GM18498 (cell line): ENCODE data around the gene STAT1.

Experiments
- ATAC-seq: cut with Tn5 transposase; IDR thresholded peaks from one replicate; pipeline ENCODE4 v1.9.1; 2021; ENCODE audit warnings: mild to moderate bottlenecking, moderate library complexity; ENCODE audit not compliant: unreplicated experiment

STAT1 gene

DNA sequence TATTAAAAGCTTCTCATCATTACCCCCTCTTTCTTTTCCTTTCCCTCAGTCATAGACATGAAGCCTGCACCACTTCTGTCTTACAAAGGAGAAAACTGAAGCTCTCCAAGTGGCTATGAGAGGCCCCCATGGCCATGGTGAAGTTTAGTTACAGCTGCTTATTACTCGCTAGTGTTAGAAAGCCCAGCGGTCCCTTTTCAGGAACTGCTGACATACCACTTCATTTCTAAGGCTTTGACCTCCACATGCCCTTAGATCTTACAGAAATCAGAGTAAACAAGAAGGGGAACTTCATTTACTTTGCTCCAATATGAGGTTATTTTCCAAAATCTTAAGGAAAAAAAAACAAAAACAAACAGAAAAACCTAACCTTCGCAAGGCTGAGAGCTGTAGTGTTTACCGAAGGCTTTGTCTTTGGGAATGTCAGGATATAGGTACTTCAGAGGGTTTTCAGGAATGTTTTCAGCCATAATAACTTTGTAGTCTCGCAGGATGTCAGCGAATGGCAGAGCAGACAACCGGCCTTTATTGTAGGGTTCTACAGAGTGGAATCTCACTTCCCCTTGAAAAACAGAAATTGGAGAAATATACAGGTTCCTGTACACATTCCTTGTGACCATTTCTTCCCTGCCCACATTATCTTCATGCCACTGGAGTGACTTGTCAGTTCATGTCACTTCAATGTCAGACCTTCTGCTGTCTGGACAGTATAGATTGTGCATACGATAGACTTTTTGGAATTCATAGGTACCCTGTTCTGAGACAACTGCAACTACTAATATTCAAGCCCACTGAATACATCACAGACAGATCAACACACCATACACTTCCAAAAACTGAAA lies 18.8 kb upstream of the STAT1 start:
- no peak for ATAC-seq

DNA sequence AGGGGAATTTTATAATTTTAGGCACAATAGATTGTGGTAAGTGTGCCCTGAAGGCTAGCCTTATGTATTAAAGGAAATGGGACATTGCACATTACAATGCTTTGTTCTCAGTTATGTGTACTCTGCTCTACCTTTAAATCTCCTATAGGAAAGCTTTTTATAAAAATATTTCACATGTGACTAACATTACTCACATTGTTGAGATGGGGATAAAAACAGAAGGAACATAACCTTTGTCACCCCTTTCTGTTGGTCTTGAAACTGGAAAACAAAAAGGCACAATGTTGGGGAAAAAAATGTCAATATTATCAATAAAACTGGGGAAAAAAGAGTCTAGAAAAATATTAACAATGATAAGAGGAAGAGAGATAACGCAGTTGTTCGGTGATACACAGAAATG lies 17.3 kb upstream of the STAT1 start:
- no peak for ATAC-seq

DNA sequence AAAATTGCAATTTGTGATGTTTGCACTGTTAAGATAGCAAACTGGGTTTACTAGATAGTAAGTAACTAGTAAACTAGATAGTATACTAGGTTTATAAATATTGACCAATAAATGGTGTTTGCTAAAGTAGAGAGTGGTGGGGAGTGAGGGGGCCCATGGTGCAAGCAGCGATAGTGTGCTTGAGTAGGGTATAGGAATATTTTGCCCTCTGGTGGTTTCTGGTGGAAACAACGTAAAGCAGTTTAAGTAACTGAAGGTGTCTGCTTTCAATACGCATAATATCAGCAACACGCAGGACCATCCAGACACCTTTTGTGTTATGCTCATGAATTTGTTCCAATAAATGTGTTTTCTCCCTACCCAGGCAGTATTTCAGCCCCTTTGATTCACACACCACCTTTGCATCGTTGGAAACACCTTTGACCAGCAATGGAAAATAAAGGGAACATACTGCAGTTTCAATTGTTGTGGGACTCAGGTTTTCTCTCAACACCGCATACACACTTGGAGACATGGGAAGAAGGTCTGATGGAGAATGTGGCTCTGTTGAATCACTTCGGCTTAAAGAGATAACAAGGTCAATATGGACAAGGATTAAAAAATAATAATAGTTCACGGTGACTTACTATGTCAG lies 16.7 kb upstream of the STAT1 start:
- ATAC-seq = peak; percentile 94

DNA sequence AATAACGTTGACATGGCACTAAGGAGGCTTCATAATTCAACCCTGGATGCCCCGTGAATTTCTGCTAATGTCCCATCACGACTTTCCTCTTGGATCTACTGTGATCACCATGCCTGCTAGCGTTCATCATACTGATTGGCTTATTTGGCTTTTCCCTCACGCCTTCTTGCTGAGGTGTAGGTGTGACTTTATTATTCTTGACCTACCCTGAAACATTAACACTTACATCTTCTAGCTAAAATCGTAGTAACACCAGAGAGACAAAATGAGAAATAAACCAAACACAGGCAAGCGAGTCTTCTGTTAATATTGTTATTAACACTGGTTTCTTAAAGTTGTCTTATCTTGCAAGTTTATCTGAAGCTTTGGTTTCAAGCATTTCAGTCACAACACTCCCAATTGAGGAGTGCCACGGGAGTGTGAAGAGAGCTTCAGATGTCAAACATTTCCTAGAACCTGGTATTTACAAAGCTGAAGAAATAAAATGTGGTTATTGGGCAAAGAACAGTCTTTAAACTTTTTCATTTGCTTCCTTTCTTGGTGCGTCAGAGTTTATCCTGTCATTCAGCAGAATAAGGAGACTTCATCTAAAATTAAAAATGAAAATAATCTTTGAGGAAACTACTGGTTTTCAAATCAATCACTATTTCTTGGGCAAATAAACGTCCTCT lies 15.4 kb upstream of the STAT1 start:
- no peak for ATAC-seq

DNA sequence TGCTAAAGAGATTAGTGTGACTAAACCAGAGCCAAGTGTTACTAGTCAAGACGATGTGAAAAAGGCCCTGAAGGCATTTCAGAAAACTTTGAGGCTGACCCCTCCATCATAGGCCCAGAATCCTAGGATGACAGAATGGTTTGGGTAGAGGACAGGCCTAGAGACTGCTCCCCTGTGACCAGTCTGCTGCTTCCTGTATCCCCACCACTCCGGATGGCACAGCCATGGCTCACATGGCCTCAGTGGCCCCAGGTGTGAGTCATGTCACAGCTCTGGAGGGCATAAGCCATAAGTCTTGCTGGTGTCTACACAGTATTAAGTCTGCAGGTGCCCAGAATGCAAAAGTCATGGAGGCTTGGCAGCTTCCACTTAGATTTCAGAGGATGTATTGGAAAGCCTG lies 12.4 kb upstream of the STAT1 start:
- ATAC-seq = no peak

DNA sequence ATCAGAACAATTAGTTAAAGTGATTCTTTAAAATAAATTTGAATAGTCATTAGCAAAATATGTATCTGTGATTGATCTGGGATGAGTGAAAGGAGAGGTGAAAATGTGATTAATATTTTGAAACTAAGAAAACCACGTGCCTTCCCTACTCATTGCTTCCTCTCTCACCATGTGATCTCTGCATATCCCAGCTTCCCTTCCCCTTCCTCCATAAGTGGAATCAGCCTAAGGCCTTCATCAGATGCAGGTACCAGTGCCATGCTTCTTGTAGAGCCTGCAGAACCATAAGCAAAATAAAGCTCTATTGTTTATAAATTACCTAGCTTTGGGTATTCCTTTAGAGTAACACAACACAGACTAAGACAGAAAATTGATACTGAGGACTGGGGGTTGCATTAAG lies 11.2 kb upstream of the STAT1 start:
- ATAC-seq = no peak

DNA sequence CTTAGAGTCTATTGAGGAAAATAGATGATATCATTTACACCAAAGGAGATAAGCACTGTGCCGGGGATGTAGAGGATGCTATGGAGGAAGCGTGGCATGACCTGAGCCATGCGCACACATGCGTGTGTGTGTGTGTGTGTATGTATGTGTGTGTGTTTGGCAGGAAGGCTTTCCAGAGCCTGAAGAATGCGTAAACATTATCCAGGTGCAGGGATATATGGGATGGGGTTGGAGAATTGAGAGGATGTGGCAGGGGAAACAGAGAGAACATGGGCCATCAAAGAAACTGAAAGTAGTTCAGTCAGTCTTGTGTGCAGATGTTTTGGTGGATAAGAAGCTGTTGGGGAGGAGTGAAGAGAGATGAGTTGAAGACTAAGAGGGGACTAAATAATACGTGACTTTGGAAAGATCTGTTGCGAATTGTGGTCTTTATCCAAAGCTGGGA lies 9.3 kb upstream of the STAT1 start:
- ATAC-seq = no peak

DNA sequence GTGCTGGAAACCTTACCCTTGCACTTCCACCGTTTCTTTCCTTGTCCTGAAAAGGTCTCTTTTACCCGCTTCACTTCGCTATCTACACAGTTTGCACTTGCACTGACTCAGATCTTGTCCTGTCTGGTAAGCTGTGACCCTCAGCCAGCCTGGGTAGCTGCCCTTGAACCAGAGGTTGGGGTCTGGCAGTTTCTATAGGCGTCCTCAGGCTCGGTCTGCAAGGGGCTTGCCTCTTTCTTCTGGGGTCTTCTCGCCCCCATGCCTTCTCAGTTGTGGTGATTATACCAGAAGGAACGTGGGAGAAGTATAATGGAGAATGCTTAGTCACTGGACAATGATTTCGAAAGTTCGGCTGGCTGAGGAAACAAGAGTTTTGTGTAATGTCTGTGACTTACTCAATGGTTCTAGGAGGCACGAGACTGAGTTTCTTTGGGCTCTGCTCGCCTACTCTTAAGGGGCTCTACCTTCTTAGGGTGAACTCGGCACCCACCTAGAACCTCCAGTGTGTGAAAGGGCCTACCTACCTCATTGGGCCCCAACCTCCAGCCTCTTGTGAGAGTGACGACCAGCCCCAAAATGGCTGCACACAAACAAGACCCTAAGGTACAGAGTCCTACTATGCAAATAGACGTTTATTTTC lies 6.9 kb upstream of the STAT1 start:
- peak; percentile 25 for ATAC-seq

DNA sequence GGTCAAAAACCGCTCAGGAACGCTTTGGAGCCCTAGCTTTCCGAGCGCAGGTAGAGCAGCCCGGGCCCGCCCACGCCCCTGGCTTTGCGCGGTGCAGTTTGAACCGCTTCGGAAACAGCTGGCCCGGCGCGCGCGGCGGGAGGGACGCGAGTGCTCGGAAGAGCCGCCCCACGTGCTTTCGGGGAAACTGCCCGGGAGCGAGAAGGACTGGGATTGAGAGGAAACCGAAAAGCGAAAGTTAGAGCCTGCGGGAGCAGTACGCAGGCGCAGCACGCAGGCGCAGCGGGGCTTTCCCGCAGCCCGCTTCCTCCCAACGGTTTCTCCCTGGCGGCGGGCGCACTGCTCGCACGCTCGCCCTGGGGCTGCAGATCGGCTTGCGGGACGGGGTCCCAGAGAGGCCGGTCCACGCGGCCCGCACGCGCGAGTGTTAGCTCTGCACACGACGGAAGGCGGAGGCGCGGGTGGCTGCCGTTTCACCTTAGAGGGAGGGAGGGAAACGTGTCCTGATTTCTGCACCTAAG lies 6.3 kb upstream of the STAT1 start:
- peak; percentile 76 for ATAC-seq

DNA sequence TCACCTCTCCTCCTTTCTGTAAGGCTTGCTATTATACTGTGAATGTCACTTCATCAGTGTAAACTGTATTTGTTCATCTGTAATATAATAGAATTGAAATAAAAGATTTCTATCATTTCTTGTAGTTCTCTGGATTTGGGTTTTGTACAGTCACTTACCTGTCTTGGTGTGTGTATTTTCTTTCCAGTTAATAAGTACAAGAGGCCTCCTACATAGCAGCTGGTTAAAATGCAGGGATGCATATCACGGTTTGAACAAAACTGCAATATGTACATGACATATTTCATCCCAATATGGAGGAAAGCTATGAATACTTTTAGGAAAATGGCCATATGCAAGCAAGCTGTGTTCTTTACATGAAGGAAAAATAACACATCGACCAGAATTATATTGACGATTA lies 5.4 kb upstream of the STAT1 start:
- ATAC-seq = no peak

DNA sequence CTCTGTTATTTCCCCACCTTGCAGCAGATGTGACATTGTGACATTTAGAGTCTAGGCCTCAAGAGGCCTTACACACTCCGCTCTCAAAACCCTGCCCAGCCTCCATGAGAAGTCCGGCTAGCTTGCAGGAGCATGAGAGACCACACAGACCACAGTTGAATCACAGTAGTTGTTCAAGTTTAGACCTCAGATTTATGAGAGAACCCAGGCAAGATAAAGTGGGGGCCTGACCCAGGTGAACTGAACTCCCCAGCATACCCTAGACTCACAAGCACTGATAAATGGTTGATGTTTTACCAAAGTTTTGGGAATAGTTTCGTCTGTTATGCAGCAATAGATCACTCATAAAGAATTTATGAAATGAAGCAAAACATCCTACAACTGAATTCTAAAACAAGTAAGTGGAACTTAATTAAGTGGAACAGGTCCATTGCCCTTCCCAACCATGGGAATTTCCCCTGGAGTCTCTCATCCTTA lies 4.7 kb upstream of the STAT1 start:
- no peak for ATAC-seq

DNA sequence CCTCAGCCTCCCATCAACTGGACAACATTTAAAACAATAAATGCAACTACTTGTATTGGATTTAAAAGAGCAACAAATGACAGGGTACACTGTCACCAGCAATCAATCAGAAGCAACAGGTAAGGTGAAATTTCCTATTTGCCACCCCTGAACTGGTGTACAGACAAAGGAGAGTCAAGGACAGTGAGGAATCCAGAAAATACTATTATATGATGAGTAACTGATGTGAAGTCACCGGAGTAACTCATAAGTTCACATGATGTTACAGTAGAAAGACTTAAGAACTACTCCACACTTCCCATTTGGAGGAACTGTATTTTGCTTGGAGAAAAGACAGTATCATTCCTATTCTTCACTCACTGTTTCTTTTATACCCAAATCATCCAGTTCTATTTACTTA lies 4.1 kb upstream of the STAT1 start:
- ATAC-seq = no peak

DNA sequence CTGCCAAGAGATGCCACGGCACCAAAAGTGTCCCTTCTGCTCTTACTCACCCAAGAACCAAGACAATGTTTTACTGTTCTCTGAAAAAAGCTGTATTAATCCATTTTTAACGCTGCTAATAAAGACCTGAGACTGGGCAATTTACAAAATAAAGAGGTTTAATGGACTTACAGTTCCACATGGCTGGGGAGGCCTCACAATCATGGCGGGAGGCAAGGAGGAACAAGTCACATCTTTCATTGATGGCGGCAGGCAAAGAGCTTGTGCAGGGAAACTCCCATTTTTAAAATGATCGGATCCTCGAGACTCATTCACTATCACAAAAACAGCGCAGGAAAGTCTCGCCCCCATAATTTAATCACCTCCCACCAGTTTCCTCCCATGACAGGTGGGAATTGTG lies 1.9 kb upstream of the STAT1 start:
- ATAC-seq = no peak

DNA sequence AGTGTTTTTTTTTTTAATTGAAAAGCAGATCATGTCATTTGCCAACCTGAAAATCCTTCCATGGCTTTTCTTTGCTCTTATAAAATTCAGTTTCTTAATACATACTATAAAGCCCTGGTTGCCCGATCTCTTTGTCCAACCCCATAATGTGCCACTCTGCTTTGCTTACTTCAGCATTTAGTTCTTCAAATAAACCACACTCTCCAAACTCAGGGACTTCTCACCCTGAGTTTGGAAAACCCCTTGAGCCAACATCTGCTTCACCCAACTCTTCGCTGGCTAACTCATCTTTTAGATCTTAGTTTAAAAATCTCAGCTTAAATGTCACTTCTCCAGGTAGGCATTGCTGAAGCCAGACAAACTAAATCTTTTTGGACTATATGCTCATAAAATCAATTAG lies 1.3 kb upstream of the STAT1 start:
- no peak for ATAC-seq

DNA sequence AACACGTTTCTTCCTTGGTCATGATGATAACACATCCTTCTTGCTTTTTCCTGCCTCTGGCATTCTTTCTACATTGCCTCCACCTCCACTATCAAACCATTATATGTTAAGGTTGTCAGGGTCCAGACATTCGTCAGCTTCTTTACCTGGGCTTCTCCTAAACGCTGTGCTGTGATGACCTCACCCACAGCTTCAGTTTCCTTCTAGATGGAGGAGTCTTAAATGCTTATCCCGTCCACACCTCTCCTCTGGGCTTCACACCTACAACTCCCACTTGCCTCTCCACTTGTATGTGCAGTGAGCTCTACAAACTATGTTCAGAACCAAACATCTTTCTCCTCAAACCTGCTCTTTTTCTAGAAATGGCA lies 666 bp upstream of the STAT1 start:
- ATAC-seq = peak; percentile 5

DNA sequence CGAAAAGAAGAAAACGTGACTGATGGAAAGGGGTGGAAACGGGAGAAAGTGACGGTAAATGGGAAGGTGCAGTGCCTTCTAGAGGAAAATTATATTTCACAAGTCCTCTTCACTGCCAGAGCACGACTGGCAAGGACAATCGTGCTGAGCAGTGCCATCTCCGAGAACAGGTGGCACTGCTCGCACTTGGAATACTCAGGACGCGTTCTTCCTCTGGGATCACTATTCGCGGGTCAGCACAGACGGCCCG lies 364 bp downstream of the STAT1 start:
- ATAC-seq = no peak

DNA sequence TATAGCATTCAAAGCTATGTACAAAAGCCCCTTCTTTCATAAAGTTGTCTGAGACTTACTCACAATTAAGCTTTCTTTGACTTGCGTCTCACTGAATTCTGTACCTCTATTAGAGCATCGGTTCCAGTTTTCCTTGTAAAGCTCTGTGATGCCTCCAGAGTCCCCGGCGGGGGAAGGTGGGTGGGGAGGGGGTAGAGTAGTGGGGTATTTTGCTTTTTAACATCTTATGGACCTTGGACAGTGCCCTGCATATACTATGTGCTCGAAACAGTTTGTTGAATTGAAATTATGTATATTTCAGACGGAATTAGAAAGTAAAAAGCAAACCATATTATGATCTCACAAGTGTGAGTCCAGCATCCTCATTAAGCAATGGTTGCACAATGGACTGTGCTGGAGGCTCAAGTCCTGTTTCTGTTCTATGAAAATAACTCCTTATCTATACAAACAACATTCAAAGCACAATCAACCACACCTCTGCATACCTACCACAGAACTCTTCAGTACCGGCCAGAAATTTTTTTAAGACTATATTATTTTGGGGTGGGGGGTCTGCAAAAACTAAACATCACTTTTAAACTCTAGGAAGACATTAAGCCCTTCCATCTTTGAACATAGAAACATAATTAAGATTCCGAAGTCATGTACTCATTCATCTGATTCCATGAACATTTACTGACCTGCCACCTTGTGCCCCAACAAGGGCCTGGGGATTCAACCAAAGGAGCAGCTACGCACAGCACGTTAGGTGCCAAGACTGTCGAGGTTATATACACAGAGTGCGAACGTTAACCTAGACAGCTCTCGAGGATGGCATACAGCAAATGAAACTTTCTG lies 908 bp downstream of the STAT1 start:
- no peak for ATAC-seq

DNA sequence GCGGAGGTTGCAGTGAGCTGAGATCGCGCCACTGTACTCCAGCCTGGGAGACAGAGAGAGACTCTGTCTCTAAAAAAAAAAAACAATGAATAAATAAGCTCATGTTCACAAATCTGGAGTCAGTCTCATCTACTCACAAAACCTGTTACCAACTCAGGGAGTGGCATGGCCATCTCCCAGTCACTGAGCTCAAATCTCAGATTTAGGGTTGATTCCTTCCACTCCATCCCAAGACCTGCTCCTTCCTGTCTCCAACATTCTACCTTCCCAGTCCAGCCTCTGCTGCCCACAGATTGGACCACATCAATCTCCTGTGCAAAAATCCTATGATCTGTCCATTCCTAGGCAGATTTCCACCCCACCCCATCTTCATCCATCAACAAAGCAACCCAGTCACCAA lies 1.6 kb downstream of the STAT1 start:
- ATAC-seq = no peak

DNA sequence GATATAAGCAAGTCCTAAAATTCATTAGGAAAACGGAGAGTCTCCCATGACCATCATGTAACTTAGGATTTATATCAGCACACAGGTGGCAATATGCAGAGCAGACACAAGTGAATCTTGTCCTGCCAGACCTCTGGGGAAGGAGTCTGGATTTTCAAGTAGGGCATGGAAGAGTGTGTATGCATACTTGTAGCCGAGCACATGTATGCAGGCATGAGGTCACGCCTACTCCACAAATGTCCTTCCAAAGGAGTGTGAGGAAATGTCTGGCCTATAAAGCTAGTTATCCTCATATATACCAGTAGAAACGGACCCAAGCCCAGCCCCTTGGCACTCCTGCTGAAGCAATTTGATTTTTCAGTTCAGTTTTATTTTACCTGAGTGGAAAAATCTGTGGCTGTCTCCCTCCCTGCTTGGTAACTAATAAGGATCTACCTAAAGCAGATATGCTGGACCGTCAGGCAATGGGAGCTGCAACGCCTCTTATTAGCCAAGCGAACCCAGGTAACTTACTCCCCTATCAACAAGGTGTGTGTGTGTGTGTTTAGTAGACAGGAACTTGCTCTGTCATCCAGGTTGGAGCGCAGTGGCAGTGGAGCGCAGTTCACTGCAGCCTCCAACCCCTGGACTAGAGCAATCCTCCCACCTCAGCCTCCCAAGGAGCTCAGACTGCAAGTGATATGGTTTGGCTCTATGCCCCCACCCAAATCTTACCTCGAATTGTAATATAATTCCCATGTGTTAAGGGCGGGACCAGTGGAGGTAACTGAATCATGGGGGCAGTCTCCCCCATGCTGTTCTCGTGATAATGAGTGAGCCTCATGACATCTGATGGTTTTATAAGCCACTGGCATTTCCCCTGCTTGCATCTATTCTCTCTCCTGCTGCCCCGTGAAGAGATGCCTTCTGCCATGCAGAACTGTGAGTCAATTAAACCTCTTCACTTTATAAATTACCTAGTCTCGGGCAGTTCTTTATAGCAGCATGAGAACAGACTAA lies 2.8 kb downstream of the STAT1 start:
- no peak for ATAC-seq
